Muscle layer of colon (tissue), 2 donors: ENCODE measurements around the gene ETV6.

Experiments
- H3K27ac ChIP-seq: one replicate; pipeline ENCODE4 v1.7.0; 2013; ENCODE audit warnings: low read depth, mild to moderate bottlenecking, low read length, moderate library complexity
- H3K27me3 ChIP-seq, 2 donors: one replicate each; pipeline ENCODE4 v1.7.0; 2013; ENCODE audit warnings: low read length in 2 of 2, mild to moderate bottlenecking in 2 of 2; ENCODE audit not compliant: insufficient read depth in 2 of 2, control insufficient read depth in 1 of 2
- H3K36me3 ChIP-seq: one replicate; pipeline ENCODE4 v1.7.0; 2013; ENCODE audit warnings: mild to moderate bottlenecking, low read length; ENCODE audit not compliant: insufficient read depth
- H3K4me1 ChIP-seq: one replicate; pipeline ENCODE4 v1.7.0; 2013; ENCODE audit warnings: mild to moderate bottlenecking, low read length; ENCODE audit not compliant: insufficient read depth
- H3K4me3 ChIP-seq, 2 donors: one replicate each; pipeline ENCODE4 v1.7.0; 2013; ENCODE audit warnings: low read length in 2 of 2, low read depth in 1 of 2, mild to moderate bottlenecking in 1 of 2, moderate library complexity in 1 of 2
- H3K9ac ChIP-seq: one replicate; pipeline ENCODE4 v1.7.0; 2013; ENCODE audit warnings: low read length
- H3K9me3 ChIP-seq: one replicate; pipeline ENCODE4 v1.7.0; 2013; ENCODE audit warnings: mild to moderate bottlenecking, low read length
- donor health status: abdominal sarcoma.
- donor health status: Adenocarcinoma of cecum.

ETV6 gene

GRCh38 chr12:11862798-11863197 is 213.3 kb downstream of the ETV6 start:
- Histone ChIP-seq H3K36me3 (peaks cover 2% of the 10 kb centered on the region), H3K27ac (peak overlapping the region; percentile 83), H3K4me1 (peaks cover 48% of the 10 kb centered on the region), H3K9me3 (no peaks in the 10 kb centered on the region), H3K4me3 (peak overlapping the region in 1 of 2 donors; percentile 26), H3K27me3 (no peaks in the 10 kb centered on the region), H3K9ac (peak overlapping the region; percentile 16)

DNA sequence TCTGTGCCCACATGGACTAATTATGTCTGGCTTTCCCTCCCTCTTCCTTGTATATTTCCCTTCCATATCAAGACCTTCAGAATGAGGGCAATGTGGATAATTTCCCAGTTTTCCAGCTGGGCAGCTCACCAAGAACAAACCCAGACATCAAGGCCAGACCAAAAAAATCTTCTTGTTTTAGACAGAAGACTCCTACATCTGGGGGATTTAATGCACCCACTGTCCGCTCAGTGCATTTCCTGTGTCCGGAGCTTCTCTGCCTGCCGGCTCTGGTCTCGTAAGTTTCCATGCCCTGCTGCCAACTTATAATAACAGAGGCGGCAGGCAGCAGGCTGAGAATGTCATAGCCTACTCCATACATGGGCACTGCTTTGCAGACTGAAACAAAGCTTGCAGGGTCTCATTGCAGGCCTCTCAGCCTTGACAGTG is 214.0 kb downstream of the ETV6 start:
- Histone ChIP-seq H3K9ac (peak overlapping the region; percentile 7), H3K36me3 (no peaks in the 10 kb centered on the region), H3K4me3 (peak overlapping the region in 1 of 2 donors; percentile 10)

DNA sequence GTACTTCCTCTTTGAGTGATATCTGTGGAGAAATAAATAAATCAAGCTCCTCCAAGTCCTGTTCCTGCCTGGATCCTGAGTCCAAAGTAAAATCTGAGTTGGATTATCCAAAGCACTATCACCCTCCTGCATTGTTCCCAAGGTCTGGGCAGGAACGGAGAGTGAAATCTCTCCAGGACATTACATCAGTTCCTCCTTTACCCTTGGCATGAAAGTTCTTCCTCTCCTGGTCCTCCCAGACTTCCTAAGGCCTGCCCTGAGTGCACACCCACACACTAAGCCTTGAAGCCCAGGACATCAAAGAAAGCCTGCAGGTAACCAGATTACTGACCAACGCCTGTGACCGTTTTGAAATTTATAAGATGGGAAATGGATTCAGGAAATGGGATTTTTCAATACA is 214.5 kb downstream of the ETV6 start:
- Histone ChIP-seq H3K4me1 (peaks cover 48% of the 10 kb centered on the region), H3K9me3 (no peaks in the 10 kb centered on the region), H3K27me3 (no peaks in the 10 kb centered on the region), H3K9ac (peak overlapping the region; percentile 7), H3K4me3 (no peak overlapping the region), H3K36me3 (no peaks in the 10 kb centered on the region), H3K27ac (peak overlapping the region; percentile 83)

More for the DNA sequence above, 214.0 kb downstream of the ETV6 start:
- H3K9me3 ChIP-seq = no peaks in the 10 kb centered on the region
- no peaks in the 10 kb centered on the region for H3K27me3 ChIP-seq
- H3K27ac ChIP-seq = peak overlapping the region; percentile 83
- peaks cover 48% of the 10 kb centered on the region for H3K4me1 ChIP-seq

DNA sequence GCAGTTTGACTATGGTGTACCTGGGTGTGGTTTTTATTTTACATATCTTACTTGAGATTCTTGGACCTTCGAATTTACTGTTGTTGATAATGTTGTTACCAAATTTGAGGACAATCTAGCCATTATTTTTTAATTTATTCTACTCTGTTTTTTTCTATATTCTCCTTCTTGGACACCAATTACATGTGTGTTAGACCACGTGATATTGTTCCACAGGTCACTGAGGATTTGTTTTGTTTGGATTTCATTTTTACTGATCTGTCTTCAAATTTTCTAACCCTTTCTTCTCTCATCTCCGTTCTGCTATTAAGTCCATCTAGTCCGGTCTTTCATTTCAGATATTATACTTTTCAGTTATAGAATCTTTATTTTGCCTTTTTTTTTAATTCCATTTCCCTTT is 216.3 kb downstream of the ETV6 start:
- Histone ChIP-seq H3K4me1 (peaks cover 38% of the 10 kb centered on the region), H3K27ac (peak overlapping the region; percentile 25), H3K36me3 (peaks cover 16% of the 10 kb centered on the region), H3K27me3 (no peaks in the 10 kb centered on the region), H3K9ac (no peak overlapping the region), H3K9me3 (no peaks in the 10 kb centered on the region), H3K4me3 (no peak overlapping the region)

- Histone ChIP-seq H3K9ac (no peak overlapping the region), H3K4me1 (peaks cover 22% of the 10 kb centered on the region), H3K9me3 (no peaks in the 10 kb centered on the region), H3K27me3 (no peaks in the 10 kb centered on the region), H3K27ac (no peak overlapping the region), H3K36me3 (peaks cover 22% of the 10 kb centered on the region), H3K4me3 (no peak overlapping the region)
These were observed 218.6 kb downstream of the ETV6 start for GRCh38 chr12:11868027-11868426.

GRCh38 chr12:11869406-11869805 is 219.9 kb downstream of the ETV6 start:
- H3K4me3 ChIP-seq = no peak overlapping the region
- H3K9ac ChIP-seq = no peak overlapping the region
- no peaks in the 10 kb centered on the region for H3K27me3 ChIP-seq
- no peak overlapping the region for H3K27ac ChIP-seq
- H3K36me3 ChIP-seq = peaks cover 22% of the 10 kb centered on the region
- H3K9me3 ChIP-seq = no peaks in the 10 kb centered on the region
- peaks cover 9% of the 10 kb centered on the region for H3K4me1 ChIP-seq

DNA sequence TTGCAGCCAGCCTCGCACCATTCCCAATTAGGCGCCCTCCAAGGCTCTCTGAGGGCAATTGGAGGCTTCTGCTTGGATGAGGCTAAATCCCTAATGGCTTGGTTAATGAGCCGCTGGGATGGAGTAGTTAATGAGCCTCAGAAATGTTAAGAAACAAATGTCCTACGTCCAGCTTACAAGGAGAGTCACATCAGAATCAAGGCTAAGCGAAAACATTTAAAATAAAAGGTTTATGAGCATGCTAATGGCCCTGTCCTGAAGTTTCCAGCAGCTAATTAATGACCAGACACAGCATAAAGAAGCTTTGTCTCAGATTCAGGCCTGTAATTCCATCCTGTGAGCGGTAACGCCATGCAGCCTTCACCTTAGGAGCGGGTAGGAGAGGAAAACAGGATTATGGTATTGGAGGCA is 220.6 kb downstream of the ETV6 start:
- Histone ChIP-seq H3K36me3 (peaks cover 22% of the 10 kb centered on the region), H3K27ac (no peak overlapping the region), H3K4me3 (no peak overlapping the region), H3K9ac (no peak overlapping the region), H3K4me1 (peaks cover 7% of the 10 kb centered on the region), H3K27me3 (no peaks in the 10 kb centered on the region), H3K9me3 (no peaks in the 10 kb centered on the region)

- H3K27me3 ChIP-seq = no peaks in the 10 kb centered on the region
- H3K4me3 ChIP-seq = no peak overlapping the region
- H3K4me1 ChIP-seq = peaks cover 27% of the 10 kb centered on the region
- H3K36me3 ChIP-seq = peaks cover 22% of the 10 kb centered on the region
- no peak overlapping the region for H3K9ac ChIP-seq
- H3K9me3 ChIP-seq = no peaks in the 10 kb centered on the region
- H3K27ac ChIP-seq = no peak overlapping the region
These were observed 222.6 kb downstream of the ETV6 start for GRCh38 chr12:11872055-11872454.

- Histone ChIP-seq H3K27ac (peak overlapping the region; percentile 56), H3K27me3 (no peaks in the 10 kb centered on the region), H3K9ac (no peak overlapping the region), H3K4me1 (peaks cover 50% of the 10 kb centered on the region), H3K36me3 (peaks cover 9% of the 10 kb centered on the region), H3K9me3 (no peaks in the 10 kb centered on the region), H3K4me3 (no peak overlapping the region)
These were observed 226.0 kb downstream of the ETV6 start for GRCh38 chr12:11875414-11875935.

DNA sequence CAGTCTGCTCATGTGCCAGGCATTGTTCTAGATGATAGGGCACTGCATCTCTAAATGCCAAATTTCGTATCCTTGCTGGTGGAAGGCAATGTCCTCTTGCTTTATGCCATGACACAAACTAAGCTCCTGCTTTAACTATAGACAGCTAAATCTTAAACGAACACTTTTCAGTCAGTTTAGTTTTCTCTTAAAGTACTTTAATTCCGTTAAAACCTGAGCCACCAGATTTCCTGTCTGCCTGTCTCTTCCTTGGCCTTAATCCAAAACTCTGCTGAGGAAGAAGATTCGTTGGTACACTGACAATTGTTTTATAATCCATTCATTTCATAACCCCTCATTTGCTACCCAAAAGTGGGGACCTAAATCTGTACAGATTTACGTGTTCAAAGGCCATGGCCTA is 226.8 kb downstream of the ETV6 start:
- H3K27ac ChIP-seq = peak overlapping the region; percentile 80
- peaks cover 50% of the 10 kb centered on the region for H3K4me1 ChIP-seq
- peaks cover under 1% of the 10 kb centered on the region for H3K36me3 ChIP-seq
- H3K4me3 ChIP-seq = no peak overlapping the region
- H3K9me3 ChIP-seq = no peaks in the 10 kb centered on the region
- H3K27me3 ChIP-seq = no peaks in the 10 kb centered on the region
- H3K9ac ChIP-seq = no peak overlapping the region

DNA sequence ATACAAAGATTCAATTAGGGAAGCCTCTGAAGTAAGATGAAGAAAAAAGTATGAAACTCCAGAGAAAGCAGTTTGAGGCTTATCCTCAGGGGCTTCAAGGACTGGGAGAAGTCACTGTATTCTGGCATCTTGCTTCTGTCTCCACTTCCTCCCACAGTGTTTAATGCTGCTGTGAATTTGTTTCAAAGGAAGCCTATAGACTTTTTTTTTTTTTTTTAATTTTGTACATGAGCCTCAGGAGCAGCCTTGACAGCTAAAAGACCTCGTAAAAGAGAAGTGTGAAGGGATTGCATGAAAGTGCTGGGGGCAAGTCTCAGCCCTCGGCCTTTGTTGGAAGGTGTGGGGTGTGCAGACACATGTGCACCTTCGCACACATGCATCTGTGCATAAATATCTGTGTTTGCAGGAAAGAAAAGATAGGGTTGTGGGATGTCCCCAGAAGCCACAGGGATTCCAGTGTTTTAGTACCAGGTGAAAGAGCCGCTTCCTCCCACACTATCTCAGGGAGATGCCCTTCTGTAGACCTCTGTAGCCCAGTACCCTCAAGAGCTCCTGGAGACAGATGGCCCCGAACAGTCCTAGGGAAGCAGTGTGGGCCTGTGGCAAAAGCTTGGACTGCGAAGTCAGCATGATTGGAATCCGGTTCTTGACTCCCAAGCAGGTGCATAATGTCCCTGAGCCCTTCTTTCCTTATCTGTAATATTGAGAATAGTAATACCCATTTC is 227.8 kb downstream of the ETV6 start:
- H3K9me3 ChIP-seq = no peaks in the 10 kb centered on the region
- H3K27me3 ChIP-seq = no peaks in the 10 kb centered on the region
- no peak overlapping the region for H3K4me3 ChIP-seq
- peak overlapping the region; percentile 80 for H3K27ac ChIP-seq
- no peak overlapping the region for H3K9ac ChIP-seq
- H3K36me3 ChIP-seq = no peaks in the 10 kb centered on the region
- H3K4me1 ChIP-seq = peaks cover 50% of the 10 kb centered on the region
